Hepatocyte (in vitro differentiated cells): ENCODE measurements around the gene CYREN. TPM values are rescaled to one million over a fixed set of nuclear protein-coding genes. Genes with fewer than 3 reads are reported as not detected.

Experiments
- DNase-seq: peaks from one replicate; pipeline ENCODE4 v3.0.0-alpha.2; 2016; ENCODE audit warnings: low spot score
- H2AFZ ChIP-seq: fragments of 200-600 bp; sonication (generic); 2 replicates; pipeline ENCODE4 v1.6.0; 2016; ENCODE audit warnings: antibody characterized with exemption, mild to moderate bottlenecking
- H3K27ac ChIP-seq: fragments of 200-600 bp; sonication (generic); 2 replicates; pipeline ENCODE4 v1.5.1; 2016; ENCODE audit warnings: mild to moderate bottlenecking
- H3K27me3 ChIP-seq: fragments of 200-600 bp; sonication (generic); 2 replicates; pipeline ENCODE4 v1.6.1; 2016
- H3K36me3 ChIP-seq: fragments of 200-600 bp; sonication (generic); replicated peaks from 2 replicates; pipeline ENCODE4 v1.5.1; 2016; ENCODE audit warnings: low read depth; ENCODE audit not compliant: insufficient read depth
- H3K4me1 ChIP-seq: fragments of 200-600 bp; sonication (generic); 2 replicates; pipeline ENCODE4 v1.5.1; 2016; ENCODE audit warnings: mild to moderate bottlenecking, moderate library complexity; ENCODE audit not compliant: insufficient read depth
- H3K4me2 ChIP-seq: fragments of 200-600 bp; sonication (generic); 2 replicates; pipeline ENCODE4 v1.6.0; 2016
- H3K4me3 ChIP-seq: fragments of 200-600 bp; sonication (generic); 2 replicates; pipeline ENCODE4 v1.5.1; 2016; ENCODE audit warnings: mild to moderate bottlenecking
- H3K79me2 ChIP-seq: fragments of 200-600 bp; sonication (generic); 2 replicates; pipeline ENCODE4 v1.6.0; 2017; ENCODE audit warnings: mild to moderate bottlenecking
- H3K9me2 ChIP-seq: fragments of 200-600 bp; sonication (generic); replicated peaks from 2 replicates; pipeline ENCODE4 v1.6.0; 2017; ENCODE audit warnings: mild to moderate bottlenecking; ENCODE audit not compliant: insufficient read depth
- H3K9me3 ChIP-seq: fragments of 200-600 bp; sonication (generic); 2 replicates; pipeline ENCODE4 v1.5.1; 2016; ENCODE audit warnings: low read depth, mild to moderate bottlenecking
- H4K20me1 ChIP-seq: fragments of 200-600 bp; sonication (generic); 2 replicates; pipeline ENCODE4 v1.6.0; 2016; ENCODE audit warnings: mild to moderate bottlenecking; ENCODE audit not compliant: insufficient read depth, poor library complexity, severe bottlenecking
- EZH2 ChIP-seq: fragments of 200-600 bp; sonication (generic); IDR thresholded peaks from 2 replicates; pipeline ENCODE4 v1.6.1; 2016; ENCODE audit warnings: antibody characterized with exemption, mild to moderate bottlenecking, borderline replicate concordance
- EZH2phosphoT487 ChIP-seq: fragments of 200-600 bp; sonication (generic); IDR thresholded peaks from one replicate; pipeline ENCODE4 v1.6.1; 2018; ENCODE audit warnings: antibody characterized with exemption, mild to moderate bottlenecking, low read depth, moderate library complexity; ENCODE audit not compliant: unreplicated experiment, severe bottlenecking
- WGBS: methylation state at CpG from one replicate; pipeline ENCODE4 v1.1.6; 2016; ENCODE audit warnings: low lambda C conversion rate; ENCODE audit errors: missing lambda C conversion rate; 5-methylcytosine and 5-hydroxymethylcytosine counted together
- microRNA-seq: library from miRNA; unstranded; fragments of <30 nt; microRNA quantifications from one replicate; pipeline ENCODE4, GENCODE V29; 2017
- polyA plus RNA-seq: library from polyadenylated mRNA; unstranded; fragments of >200 nt; fragmentation: Nextera tagmentation; extraction: Ambion mirVana; gene quantifications from 2 replicates; pipeline ENCODE4 v1.2.1, GENCODE V29; 2016
- small RNA-seq: library from RNA; depleted of rRNA; stranded (forward); fragments of <200 nt; gene quantifications from one replicate; pipeline ENCODE3, GENCODE V24; 2014
- total RNA-seq: library from RNA; depleted of rRNA; stranded (reverse); fragments of >200 nt; gene quantifications from 2 replicates; pipeline ENCODE4 v1.2.3, GENCODE V29; 2014
- TF ChIP-seq, protein P1 (sequence below): fragments of 200-600 bp; sonication (generic); IDR thresholded peaks from 2 replicates; pipeline ENCODE4 v1.5.1; 2016; ENCODE audit warnings: antibody characterized with exemption, mild to moderate bottlenecking; ENCODE audit not compliant: poor library complexity

Gene CYREN
- total and polyA plus RNA-seq, 2 experiments from 2014 or later: 43.2 to 45.2 TPM

DNA sequence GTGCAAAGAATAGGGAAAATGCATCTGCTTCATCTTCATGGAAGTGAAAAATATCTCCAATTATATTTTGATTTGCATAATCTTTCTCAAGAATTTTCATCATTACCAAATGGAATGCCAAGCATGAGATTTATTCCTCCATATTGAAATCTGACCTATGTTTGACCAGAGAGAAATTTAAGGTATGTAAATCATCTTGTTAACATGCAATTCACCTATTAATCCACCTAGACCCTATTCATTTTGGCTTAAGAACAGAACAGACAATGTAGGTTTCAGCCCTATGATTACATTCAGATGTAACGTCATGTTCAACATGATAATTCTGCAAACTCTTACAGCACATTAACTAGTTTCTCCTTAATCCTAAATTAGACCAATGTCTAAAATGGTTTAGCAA is 53.4 kb downstream of the CYREN start:
- no peak for DNase-seq
- no peak overlapping the region for H3K4me2 ChIP-seq
- 83% methylated on average over 1 of the region's 1 CpG for WGBS
- H3K4me1 ChIP-seq: no peaks in the 10 kb centered on the region
- TF ChIP-seq EZH2phosphoT487 (no peak), EZH2 (no peak)
- TF ChIP-seq, protein P1, sequence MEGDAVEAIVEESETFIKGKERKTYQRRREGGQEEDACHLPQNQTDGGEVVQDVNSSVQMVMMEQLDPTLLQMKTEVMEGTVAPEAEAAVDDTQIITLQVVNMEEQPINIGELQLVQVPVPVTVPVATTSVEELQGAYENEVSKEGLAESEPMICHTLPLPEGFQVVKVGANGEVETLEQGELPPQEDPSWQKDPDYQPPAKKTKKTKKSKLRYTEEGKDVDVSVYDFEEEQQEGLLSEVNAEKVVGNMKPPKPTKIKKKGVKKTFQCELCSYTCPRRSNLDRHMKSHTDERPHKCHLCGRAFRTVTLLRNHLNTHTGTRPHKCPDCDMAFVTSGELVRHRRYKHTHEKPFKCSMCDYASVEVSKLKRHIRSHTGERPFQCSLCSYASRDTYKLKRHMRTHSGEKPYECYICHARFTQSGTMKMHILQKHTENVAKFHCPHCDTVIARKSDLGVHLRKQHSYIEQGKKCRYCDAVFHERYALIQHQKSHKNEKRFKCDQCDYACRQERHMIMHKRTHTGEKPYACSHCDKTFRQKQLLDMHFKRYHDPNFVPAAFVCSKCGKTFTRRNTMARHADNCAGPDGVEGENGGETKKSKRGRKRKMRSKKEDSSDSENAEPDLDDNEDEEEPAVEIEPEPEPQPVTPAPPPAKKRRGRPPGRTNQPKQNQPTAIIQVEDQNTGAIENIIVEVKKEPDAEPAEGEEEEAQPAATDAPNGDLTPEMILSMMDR: no peak
- no peaks in the 10 kb centered on the region for H3K36me3 ChIP-seq
- H3K4me3 ChIP-seq: no peak overlapping the region
- H3K27me3 ChIP-seq: no peaks in the 10 kb centered on the region
- peaks cover 5% of the 10 kb centered on the region for H3K9me3 ChIP-seq
- H4K20me1 ChIP-seq: no peaks in the 10 kb centered on the region
- H3K9me2 ChIP-seq: no peaks in the 10 kb centered on the region
- H3K27ac ChIP-seq: no peak overlapping the region
- no peak overlapping the region for H2AFZ ChIP-seq
- no peaks in the 10 kb centered on the region for H3K79me2 ChIP-seq

Small RNAs within 50 kb of the gene (microRNA-seq; reads per million reads assigned to microRNA genes)
- not detected for gene MIR6509

Small RNAs within 50 kb of the gene (small RNA-seq; reads per million reads assigned to genes)
- gene MIR6509: 0.16 reads per million

Other genes starting within 250 kb of the CYREN start
- 4.4 and 6.4 TPM in 2 replicates for gene AGBL3, start 184.2 kb downstream of the CYREN start, total RNA-seq
- gene AGBL3, start 184.2 kb downstream of the CYREN start, polyA plus RNA-seq: 2.3 and 3.4 TPM in 2 replicates
- gene TMEM140, start 22.6 kb downstream of the CYREN start, total RNA-seq: 19.4 and 20.8 TPM in 2 replicates
- 12.9 and 23.1 TPM in 2 replicates for gene TMEM140, start 22.6 kb downstream of the CYREN start, polyA plus RNA-seq
- gene WDR91, start 40.8 kb upstream of the CYREN start, total RNA-seq: 7.3 and 8.0 TPM in 2 replicates
- gene WDR91, start 40.8 kb upstream of the CYREN start, polyA plus RNA-seq: 8.2 and 8.5 TPM in 2 replicates
- not detected in 2 replicates for gene STRA8, start 63.1 kb upstream of the CYREN start, total RNA-seq
- gene STRA8, start 63.1 kb upstream of the CYREN start, polyA plus RNA-seq: not detected in 2 replicates